HEK293T (cell line): ENCODE results near the gene TST.

Source experiments
- CTCF ChIA-PET: fragments of 350-600 bp; formaldehyde crosslinking; extraction: SDS; loops from one replicate; lab custom pipeline; 2021; ENCODE audit warnings: antibody characterized with exemption, inconsistent platforms; lab: Yijun Ruan, JAX
- POLR2A ChIA-PET: fragments of 350-600 bp; formaldehyde crosslinking; extraction: SDS; loops from one replicate; lab custom pipeline; 2020; ENCODE audit warnings: antibody characterized with exemption, inconsistent platforms; lab: Yijun Ruan, JAX
- DNase-seq: peaks from one replicate; pipeline ENCODE4 v3.0.0; 2012; ENCODE audit warnings: mixed read lengths; ENCODE audit errors: extremely low spot score
- ARNT ChIP-seq: fragments of 450-650 bp; IDR thresholded peaks from 2 replicates; pipeline ENCODE4 v1.6.1; 2017; ENCODE audit warnings: mild to moderate bottlenecking
- BHLHE40 ChIP-seq: fragments of 450-650 bp; IDR thresholded peaks from 2 replicates; pipeline ENCODE4 v1.6.1; 2016; ENCODE audit warnings: mild to moderate bottlenecking, moderate library complexity, borderline replicate concordance
- CTBP1 ChIP-seq: fragments of 450-650 bp; IDR thresholded peaks from 2 replicates; pipeline ENCODE4 v1.6.1; 2016; ENCODE audit warnings: borderline replicate concordance
- ELF4 ChIP-seq: fragments of 450-650 bp; IDR thresholded peaks from 2 replicates; pipeline ENCODE4 v1.6.1; 2017; ENCODE audit warnings: antibody characterized with exemption
- FOXA1 ChIP-seq: fragments of 450-650 bp; IDR thresholded peaks from 2 replicates; pipeline ENCODE4 v1.6.1; 2016; ENCODE audit warnings: mild to moderate bottlenecking
- FOXK2 ChIP-seq: fragments of 450-650 bp; IDR thresholded peaks from 2 replicates; pipeline ENCODE4 v1.6.1; 2016; ENCODE audit warnings: mild to moderate bottlenecking
- FOXM1 ChIP-seq: fragments of 450-650 bp; IDR thresholded peaks from 2 replicates; pipeline ENCODE4 v1.6.1; 2017; ENCODE audit warnings: mild to moderate bottlenecking, borderline replicate concordance
- HDGF ChIP-seq: fragments of 450-650 bp; IDR thresholded peaks from 2 replicates; pipeline ENCODE4 v1.6.1; 2017; ENCODE audit warnings: antibody characterized with exemption, borderline replicate concordance
- L3MBTL2 ChIP-seq: fragments of 450-650 bp; conservative IDR thresholded peaks from 2 replicates; pipeline ENCODE4 v1.6.1; 2016; ENCODE audit warnings: mild to moderate bottlenecking
- LEF1 ChIP-seq: fragments of 450-650 bp; IDR thresholded peaks from 2 replicates; pipeline ENCODE4 v1.6.1; 2017; ENCODE audit warnings: mild to moderate bottlenecking, borderline replicate concordance
- NFRKB ChIP-seq: fragments of 450-650 bp; IDR thresholded peaks from 2 replicates; pipeline ENCODE4 v1.6.1; 2016; ENCODE audit warnings: mild to moderate bottlenecking, moderate library complexity
- SP1 ChIP-seq: fragments of 450-650 bp; IDR thresholded peaks from 2 replicates; pipeline ENCODE4 v1.6.1; 2017
- SUZ12 ChIP-seq: fragments of 450-650 bp; IDR thresholded peaks from 2 replicates; pipeline ENCODE4 v1.6.1; 2016; ENCODE audit warnings: mild to moderate bottlenecking
- TARDBP ChIP-seq: fragments of 450-650 bp; IDR thresholded peaks from 2 replicates; pipeline ENCODE4 v1.6.1; 2016
- ZNF384 ChIP-seq: fragments of 450-650 bp; IDR thresholded peaks from 2 replicates; pipeline ENCODE4 v1.6.1; 2016
- TF ChIP-seq, protein P1 (sequence below): fragments of 450-650 bp; IDR thresholded peaks from 2 replicates; pipeline ENCODE4 v1.6.1; 2016

Gene TST

GRCh38 chr22:37030560-37031281, 11.5 kb upstream of the TST start:
- DNase-seq: no peak
- ChIA-PET POLR2A (interaction anchor here (1.2 to 2.1 kb wide), 2 partner anchors 10 to 12 kb away, joined by 3 to 14 read pairs; partner anchors contain the start of genes MPST and TST), CTCF (interaction anchor here (1.8 kb wide), 1 partner anchor 13 kb away, joined by 6 read pairs; no protein-coding TSS in a partner anchor)
- no peak for TF ChIP-seq LEF1

DNA sequence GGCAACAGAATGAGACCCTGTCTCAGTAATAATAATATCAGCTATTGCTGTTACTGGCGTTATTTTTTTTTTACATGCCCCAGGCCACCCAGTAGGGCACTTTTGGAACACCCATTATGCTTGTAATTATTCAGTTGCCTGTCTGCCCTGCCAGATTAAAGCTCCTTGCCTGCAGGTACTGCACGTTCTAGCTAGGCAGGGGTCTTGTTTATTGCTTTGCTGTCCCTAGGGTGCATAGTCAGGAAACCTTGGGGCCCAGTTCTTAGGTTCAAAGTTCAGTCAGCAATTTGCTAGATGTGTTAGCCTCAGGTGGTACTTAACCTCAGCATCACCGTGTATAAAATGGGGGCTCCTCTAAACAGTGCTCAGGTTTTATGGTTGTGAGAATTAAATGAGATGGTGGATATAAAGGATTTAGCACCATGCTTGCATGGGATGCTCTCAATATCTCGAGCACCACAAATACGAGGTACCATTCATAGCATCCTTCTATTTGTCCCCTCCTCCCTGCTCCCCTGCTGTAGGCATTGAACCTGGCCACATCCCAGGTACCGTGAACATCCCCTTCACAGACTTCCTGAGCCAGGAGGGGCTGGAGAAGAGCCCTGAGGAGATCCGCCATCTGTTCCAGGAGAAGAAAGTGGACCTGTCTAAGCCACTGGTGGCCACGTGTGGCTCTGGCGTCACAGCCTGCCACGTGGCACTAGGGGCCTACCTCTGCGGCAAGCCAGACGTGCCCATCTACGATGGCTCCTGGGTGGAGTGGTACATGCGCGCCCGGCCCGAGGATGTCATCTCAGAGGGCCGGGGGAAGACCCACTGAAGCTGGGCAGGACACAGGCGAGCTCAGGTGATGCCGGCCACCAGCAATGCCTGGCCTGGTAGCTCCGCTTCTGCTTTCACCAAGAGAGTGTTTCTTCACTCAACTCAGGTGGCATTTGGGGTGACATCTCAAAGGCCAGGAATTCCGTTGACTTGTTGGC, 9.7 kb upstream of the TST start:
- POLR2A ChIA-PET: interaction anchor here (0.8 to 2.1 kb wide), 2 partner anchors 10 to 25 kb away, joined by 3 to 14 read pairs; partner anchors contain the start of genes MPST and TST
- CTCF ChIA-PET: interaction anchor here (0.6 to 1.8 kb wide), 2 partner anchors 15 to 58 kb away, joined by 3 to 6 read pairs; no protein-coding TSS in a partner anchor
- no peak for TF ChIP-seq ARNT
- no peak for TF ChIP-seq FOXK2
- no peak for TF ChIP-seq BHLHE40
- DNase-seq: no peak

DNA sequence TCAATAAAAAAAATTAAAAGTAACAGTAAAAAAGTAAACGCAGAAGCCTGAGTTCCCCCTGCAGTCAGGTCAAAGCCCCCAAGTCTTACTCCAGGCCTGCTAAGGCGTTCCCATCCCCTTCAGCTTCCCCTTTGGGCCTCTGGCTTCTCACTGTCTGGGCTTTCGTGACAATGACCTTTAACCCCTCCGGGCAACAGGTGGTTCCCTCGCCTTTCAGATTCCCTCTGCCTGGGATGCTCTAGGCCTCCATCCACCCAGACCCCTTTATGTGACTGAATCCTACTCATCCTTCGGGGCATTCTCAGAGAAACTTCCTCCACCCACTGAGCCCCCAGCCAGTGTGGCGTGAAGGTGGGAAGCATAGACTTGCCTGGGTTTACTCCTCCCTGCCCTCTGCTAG, 8.3 kb upstream of the TST start:
- no peak for DNase-seq
- ChIA-PET CTCF (no interaction called here), POLR2A (no interaction called here)
- TF ChIP-seq TARDBP: no peak
- TF ChIP-seq LEF1: no peak
- no peak for TF ChIP-seq BHLHE40
- TF ChIP-seq ZNF384: no peak
- no peak for TF ChIP-seq L3MBTL2
- TF ChIP-seq ELF4: no peak

GRCh38 chr22:37026325-37026724, 7.1 kb upstream of the TST start:
- ChIA-PET CTCF (interaction anchor here (0.6 kb wide), 1 partner anchor 20 kb away, joined by 9 read pairs; no protein-coding TSS in a partner anchor), POLR2A (interaction anchor here (0.9 kb wide), 1 partner anchor 15 kb away, joined by 3 read pairs; no protein-coding TSS in a partner anchor)
- TF ChIP-seq ZNF384: no peak
- no peak for TF ChIP-seq SP1
- TF ChIP-seq BHLHE40: no peak
- TF ChIP-seq TARDBP: no peak
- TF ChIP-seq FOXA1: no peak
- TF ChIP-seq LEF1: no peak
- TF ChIP-seq HDGF: no peak
- TF ChIP-seq CTBP1: no peak
- TF ChIP-seq SUZ12: no peak
- TF ChIP-seq L3MBTL2: no peak
- no peak for TF ChIP-seq FOXM1
- no peak for TF ChIP-seq ELF4
- no peak for TF ChIP-seq FOXK2
- TF ChIP-seq ARNT: no peak
- TF ChIP-seq NFRKB: no peak
- TF ChIP-seq, protein P1, sequence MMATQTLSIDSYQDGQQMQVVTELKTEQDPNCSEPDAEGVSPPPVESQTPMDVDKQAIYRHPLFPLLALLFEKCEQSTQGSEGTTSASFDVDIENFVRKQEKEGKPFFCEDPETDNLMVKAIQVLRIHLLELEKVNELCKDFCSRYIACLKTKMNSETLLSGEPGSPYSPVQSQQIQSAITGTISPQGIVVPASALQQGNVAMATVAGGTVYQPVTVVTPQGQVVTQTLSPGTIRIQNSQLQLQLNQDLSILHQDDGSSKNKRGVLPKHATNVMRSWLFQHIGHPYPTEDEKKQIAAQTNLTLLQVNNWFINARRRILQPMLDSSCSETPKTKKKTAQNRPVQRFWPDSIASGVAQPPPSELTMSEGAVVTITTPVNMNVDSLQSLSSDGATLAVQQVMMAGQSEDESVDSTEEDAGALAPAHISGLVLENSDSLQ: no peak
- DNase-seq: no peak

GRCh38 chr22:37025500-37026070, 6.3 kb upstream of the TST start:
- ChIA-PET CTCF (no interaction called here), POLR2A (interaction anchor here (0.9 kb wide), 1 partner anchor 14 kb away, joined by 3 read pairs; no protein-coding TSS in a partner anchor)
- no peak for DNase-seq
- TF ChIP-seq SP1: no peak
- no peak for TF ChIP-seq HDGF
- no peak for TF ChIP-seq FOXK2
- no peak for TF ChIP-seq ARNT
- TF ChIP-seq TARDBP: no peak
- no peak for TF ChIP-seq ELF4

DNA sequence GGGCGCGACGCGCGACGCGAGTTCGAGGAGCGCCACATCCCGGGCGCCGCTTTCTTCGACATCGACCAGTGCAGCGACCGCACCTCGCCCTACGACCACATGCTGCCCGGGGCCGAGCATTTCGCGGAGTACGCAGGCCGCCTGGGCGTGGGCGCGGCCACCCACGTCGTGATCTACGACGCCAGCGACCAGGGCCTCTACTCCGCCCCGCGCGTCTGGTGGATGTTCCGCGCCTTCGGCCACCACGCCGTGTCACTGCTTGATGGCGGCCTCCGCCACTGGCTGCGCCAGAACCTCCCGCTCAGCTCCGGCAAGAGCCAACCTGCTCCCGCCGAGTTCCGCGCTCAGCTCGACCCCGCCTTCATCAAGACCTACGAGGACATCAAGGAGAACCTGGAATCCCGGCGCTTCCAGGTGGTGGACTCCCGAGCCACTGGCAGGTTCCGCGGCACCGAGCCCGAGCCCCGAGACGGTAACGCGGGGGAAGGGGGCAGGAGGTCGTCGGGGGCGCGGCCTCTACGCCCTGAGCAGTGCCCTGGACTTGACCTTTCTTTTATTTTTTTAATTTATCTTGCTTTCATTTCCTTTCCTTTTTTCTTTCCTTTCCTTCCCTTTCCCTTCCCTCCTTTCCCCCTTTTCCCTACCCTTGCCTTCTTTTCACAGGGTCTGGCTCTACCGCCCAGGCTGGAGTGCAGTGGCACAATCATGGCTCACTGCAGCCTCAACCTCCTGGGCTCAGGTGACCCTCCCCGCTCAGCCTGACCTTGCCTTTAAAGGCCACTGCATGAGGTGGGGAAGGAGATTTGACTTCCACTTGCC, 5.3 kb upstream of the TST start:
- POLR2A ChIA-PET: no interaction called here
- CTCF ChIA-PET: no interaction called here
- no peak for DNase-seq
- no peak for TF ChIP-seq CTBP1
- TF ChIP-seq ZNF384: no peak
- no peak for TF ChIP-seq TARDBP
- no peak for TF ChIP-seq LEF1
- no peak for TF ChIP-seq ELF4
- TF ChIP-seq BHLHE40: no peak
- no peak for TF ChIP-seq NFRKB
- no peak for TF ChIP-seq FOXM1
- TF ChIP-seq L3MBTL2: no peak
- no peak for TF ChIP-seq HDGF
- no peak for TF ChIP-seq SP1
- no peak for TF ChIP-seq SUZ12
- TF ChIP-seq, protein P1: no peak
- no peak for TF ChIP-seq FOXA1
- TF ChIP-seq FOXK2: no peak
- TF ChIP-seq ARNT: no peak
